ENCODE results near the gene CREB3L1.
"Not testable (repeated sequence)": the region's sequence is repeated elsewhere in the genome, so short reads cannot be mapped to it uniquely, and the experiment has no call there.

CREB3L1 gene

GRCh38 chr11:46296528-46297448 lies 19.3 kb downstream of the CREB3L1 start:
- in situ Hi-C loops (cut with HindIII; ENCODE audit: low pct_unique_long_range_greater_than_20kb, low sequenced_read_pairs): no loop called here
- no peak for DNase-seq (ENCODE audit: low read depth in 1 of 2, low spot score in 1 of 2)

GRCh38 chr11:46298699-46299433 lies 21.4 kb downstream of the CREB3L1 start:
- in situ Hi-C loops (cut with HindIII; ENCODE audit: low pct_unique_long_range_greater_than_20kb, low sequenced_read_pairs): no loop called here
- DNase-seq (ENCODE audit: low read depth in 1 of 2, low spot score in 1 of 2): no peak

More at GRCh38 chr11:46296528-46297448, 19.3 kb downstream of the CREB3L1 start:
- no peak for TF ChIP-seq JUND (IDR thresholded peaks at IDR 0.05; ENCODE audit: low read depth)

GRCh38 chr11:46299451-46299961 lies 22.0 kb downstream of the CREB3L1 start:
- TF ChIP-seq JUND (IDR thresholded peaks at IDR 0.05; ENCODE audit: low read depth): no peak
- no peak for DNase-seq (ENCODE audit: low read depth in 1 of 2, low spot score in 1 of 2)
- in situ Hi-C loops (cut with HindIII; ENCODE audit: low pct_unique_long_range_greater_than_20kb, low sequenced_read_pairs): no loop called here

More at GRCh38 chr11:46298699-46299433, 21.4 kb downstream of the CREB3L1 start:
- TF ChIP-seq JUND (IDR thresholded peaks at IDR 0.05; ENCODE audit: low read depth): no peak

- in situ Hi-C loops (cut with HindIII; ENCODE audit: low pct_unique_long_range_greater_than_20kb, low sequenced_read_pairs): no loop called here
- no peak for TF ChIP-seq JUND (IDR thresholded peaks at IDR 0.05; ENCODE audit: low read depth)
- DNase-seq (ENCODE audit: low read depth in 1 of 2, low spot score in 1 of 2): no peak
Measured at GRCh38 chr11:46300270-46300669, 22.8 kb downstream of the CREB3L1 start.

- no peak for TF ChIP-seq JUND (IDR thresholded peaks at IDR 0.05; ENCODE audit: low read depth)
- no peak for DNase-seq (ENCODE audit: low read depth in 1 of 2, low spot score in 1 of 2)
- in situ Hi-C loops (cut with HindIII; ENCODE audit: low pct_unique_long_range_greater_than_20kb, low sequenced_read_pairs): no loop called here
Measured at GRCh38 chr11:46302866-46303265, 25.4 kb downstream of the CREB3L1 start.

- DNase-seq (ENCODE audit: low read depth in 1 of 2, low spot score in 1 of 2); in situ Hi-C loops (cut with HindIII; ENCODE audit: low pct_unique_long_range_greater_than_20kb, low sequenced_read_pairs): not testable (repeated sequence)
Measured at GRCh38 chr11:46304036-46304435, 26.6 kb downstream of the CREB3L1 start.

- TF ChIP-seq JUND (IDR thresholded peaks at IDR 0.05; ENCODE audit: low read depth): no peak
- in situ Hi-C loops (cut with HindIII; ENCODE audit: low pct_unique_long_range_greater_than_20kb, low sequenced_read_pairs): no loop called here
- no peak for DNase-seq (ENCODE audit: low read depth in 1 of 2, low spot score in 1 of 2)
Measured at GRCh38 chr11:46304605-46305179, 27.2 kb downstream of the CREB3L1 start.

GRCh38 chr11:46305295-46305694 lies 27.8 kb downstream of the CREB3L1 start:
- DNase-seq (ENCODE audit: low read depth in 1 of 2, low spot score in 1 of 2): peak in 1 of 2 experiments; percentile 52
- in situ Hi-C loops (cut with HindIII; ENCODE audit: low pct_unique_long_range_greater_than_20kb, low sequenced_read_pairs): no loop called here
- TF ChIP-seq JUND (IDR thresholded peaks at IDR 0.05; ENCODE audit: low read depth): no peak

- in situ Hi-C loops (cut with HindIII; ENCODE audit: low pct_unique_long_range_greater_than_20kb, low sequenced_read_pairs): no loop called here
- no peak for DNase-seq (ENCODE audit: low read depth in 1 of 2, low spot score in 1 of 2)
- TF ChIP-seq JUND (IDR thresholded peaks at IDR 0.05; ENCODE audit: low read depth): no peak
Measured at GRCh38 chr11:46306296-46306853, 28.9 kb downstream of the CREB3L1 start.

- no peak for TF ChIP-seq JUND (IDR thresholded peaks at IDR 0.05; ENCODE audit: low read depth)
- no peak for DNase-seq (ENCODE audit: low read depth in 1 of 2, low spot score in 1 of 2)
- in situ Hi-C loops (cut with HindIII; ENCODE audit: low pct_unique_long_range_greater_than_20kb, low sequenced_read_pairs): no loop called here
Measured at GRCh38 chr11:46307369-46307768, 29.9 kb downstream of the CREB3L1 start.

- no peak for DNase-seq (ENCODE audit: low read depth in 1 of 2, low spot score in 1 of 2)
- no peak for TF ChIP-seq JUND (IDR thresholded peaks at IDR 0.05; ENCODE audit: low read depth)
- in situ Hi-C loops (cut with HindIII; ENCODE audit: low pct_unique_long_range_greater_than_20kb, low sequenced_read_pairs): no loop called here
Measured at GRCh38 chr11:46307785-46308341, 30.4 kb downstream of the CREB3L1 start.
